Astrocyte of the spinal cord (primary cell): Measurements from ENCODE around the gene GDAP2.

Source experiments
- DNase-seq: peaks from one replicate; pipeline ENCODE4 v3.0.0; 2011; ENCODE audit warnings: low read depth, low spot score
- H3K4me3 ChIP-seq: 2 replicates; pipeline ENCODE4 v1.5.1; 2011; ENCODE audit warnings: low read depth, mild to moderate bottlenecking, low read length, moderate library complexity
- CTCF ChIP-seq: IDR thresholded peaks from 2 replicates; pipeline ENCODE4 v1.5.1; 2012; ENCODE audit warnings: low read depth, mild to moderate bottlenecking, low read length, inconsistent platforms
- in situ Hi-C: cut with HindIII; loops from 2 replicates; pipeline ENCODE4 v1.10.0; 2017; ENCODE audit warnings: low sequenced_read_pairs

Gene GDAP2

GRCh38 chr1:117830222-117830621 lies 99.2 kb downstream of the GDAP2 start:
- in situ Hi-C loops, result no loop called here
- no peak for DNase-seq
- no peak overlapping the region for H3K4me3 ChIP-seq
- TF ChIP-seq CTCF, result no peak

- DNase-seq, result peak; percentile 87
- in situ Hi-C loops, result no loop called here
- no peak overlapping the region for H3K4me3 ChIP-seq
- TF ChIP-seq CTCF, result no peak
These were observed 101.2 kb downstream of the GDAP2 start for GRCh38 chr1:117828201-117828600.

DNA sequence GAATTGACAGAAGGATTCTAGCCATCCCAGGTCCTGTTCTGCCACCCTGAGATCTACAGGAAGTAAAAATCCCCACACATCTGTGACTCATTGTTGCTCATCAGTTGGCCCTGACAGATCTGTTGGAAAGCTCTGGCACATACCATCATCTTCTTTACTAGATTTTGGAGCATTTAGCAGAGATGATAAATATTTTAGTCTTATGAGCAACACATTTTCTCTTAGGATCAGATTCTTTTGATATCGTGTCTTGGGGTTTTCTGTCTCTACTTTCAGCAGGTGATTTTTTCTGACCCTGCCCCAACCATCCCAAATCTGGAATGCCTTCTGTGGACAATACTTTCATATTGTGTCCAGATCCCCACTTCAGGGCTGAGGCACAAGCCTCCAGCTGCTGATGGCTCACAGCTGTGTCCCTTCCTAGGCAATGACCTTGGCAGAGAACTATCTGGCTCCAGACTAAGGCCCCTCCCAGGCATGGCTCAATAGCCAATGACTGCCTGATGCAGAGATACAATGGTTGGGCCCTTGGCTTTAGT lies 102.8 kb downstream of the GDAP2 start:
- no peak for TF ChIP-seq CTCF
- in situ Hi-C loops, result no loop called here
- peak; percentile 83 for DNase-seq
- H3K4me3 ChIP-seq, result no peak overlapping the region

DNA sequence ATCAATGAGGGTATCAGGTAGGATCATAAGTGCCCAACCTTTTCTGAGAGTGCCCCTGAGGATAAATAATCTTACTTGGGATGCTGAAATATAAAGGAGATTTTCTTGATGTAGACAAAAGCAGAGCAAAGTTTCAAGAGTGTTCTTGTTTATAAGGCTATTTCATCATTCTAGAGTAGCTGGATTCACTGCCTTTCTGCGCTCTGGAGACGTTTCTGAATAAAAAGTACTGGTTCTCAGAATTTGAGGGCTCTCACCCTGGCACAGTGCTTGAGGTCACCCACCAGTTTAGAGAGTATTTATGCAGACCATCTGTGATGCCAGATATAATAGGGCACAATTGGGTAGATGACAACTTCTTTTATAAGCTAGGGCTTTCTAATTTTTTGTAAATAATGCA lies 103.3 kb downstream of the GDAP2 start:
- in situ Hi-C loops, result no loop called here
- H3K4me3 ChIP-seq, result no peak overlapping the region
- TF ChIP-seq CTCF, result no peak
- no peak for DNase-seq

DNA sequence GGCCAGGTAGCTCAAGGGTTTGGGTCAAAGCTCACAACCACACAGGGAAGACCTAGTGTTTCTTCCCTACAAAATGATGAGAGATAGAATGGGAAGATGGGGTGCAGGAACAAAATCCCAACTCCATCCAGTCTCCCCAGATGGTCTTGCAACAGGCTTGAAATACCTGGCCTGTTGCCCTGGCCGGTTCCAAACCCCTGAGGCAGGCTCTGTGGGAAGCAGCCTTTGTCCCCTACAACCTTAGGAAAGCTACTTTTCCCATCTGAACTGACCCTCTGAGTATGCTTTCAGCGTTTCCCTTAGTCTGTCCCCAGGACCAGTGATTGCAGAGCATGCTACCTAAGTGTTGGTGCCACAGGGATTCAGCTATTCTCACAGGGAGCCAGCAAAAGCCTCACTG lies 104.0 kb downstream of the GDAP2 start:
- in situ Hi-C loops, result no loop called here
- DNase-seq, result no peak
- no peak overlapping the region for H3K4me3 ChIP-seq
- TF ChIP-seq CTCF, result no peak

DNA sequence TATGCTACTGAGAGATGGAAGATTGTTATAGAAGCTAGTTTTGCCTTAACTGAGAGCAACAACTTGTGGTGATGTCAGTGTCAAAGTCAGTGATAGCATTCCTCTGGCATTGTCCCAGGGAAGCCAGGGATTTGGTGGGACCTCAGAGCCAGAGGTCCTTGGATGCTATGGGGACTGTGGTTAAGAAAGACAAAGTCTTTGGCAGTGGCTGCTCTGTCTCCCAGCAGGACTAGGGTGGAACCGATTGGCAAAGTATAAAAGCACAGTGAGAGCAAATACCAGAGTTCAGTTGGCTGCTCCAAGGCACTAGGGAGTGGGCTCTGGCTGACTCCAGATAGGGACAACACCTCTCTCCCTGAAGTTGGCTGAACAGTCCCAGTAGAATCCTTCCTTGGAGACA lies 104.8 kb downstream of the GDAP2 start:
- no peak for TF ChIP-seq CTCF
- H3K4me3 ChIP-seq, result no peak overlapping the region
- peak; percentile 62 for DNase-seq
- in situ Hi-C loops, result no loop called here

DNA sequence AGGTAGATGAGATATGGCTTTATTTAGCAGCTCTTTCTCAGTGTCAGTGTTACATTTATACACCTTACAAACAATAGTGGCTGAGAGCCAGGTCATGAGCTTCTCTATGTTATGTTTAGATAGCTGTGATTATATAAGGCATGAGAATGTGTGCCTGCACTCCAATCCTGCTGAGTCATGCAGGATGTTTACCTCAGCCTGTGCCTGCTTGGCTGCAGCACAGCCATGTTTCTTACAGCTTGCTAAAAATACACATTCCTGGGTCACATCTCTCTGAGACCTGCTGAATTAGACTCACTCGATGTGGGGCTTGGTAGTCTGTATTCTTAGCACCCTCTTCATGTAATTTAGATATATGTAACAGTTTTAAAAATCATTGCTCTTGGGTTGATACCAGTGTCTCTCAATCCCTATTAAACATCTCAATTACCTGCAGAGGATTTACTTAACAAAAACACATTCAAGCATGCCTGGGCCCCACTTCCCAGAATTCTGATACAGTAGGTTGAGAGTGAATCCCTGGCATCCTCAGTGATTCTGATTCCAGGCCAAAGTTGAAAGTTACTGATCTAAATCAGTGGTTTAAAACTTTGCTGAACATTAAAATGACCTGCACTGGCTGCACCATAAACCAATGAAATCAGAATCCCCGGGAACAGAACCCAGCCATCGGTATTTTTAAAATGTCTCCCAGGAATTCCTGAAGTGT lies 107.5 kb downstream of the GDAP2 start:
- no peak overlapping the region for H3K4me3 ChIP-seq
- in situ Hi-C loops, result no loop called here
- DNase-seq, result peak; percentile 95
- no peak for TF ChIP-seq CTCF
